ENCODE results near the gene VTN. TPM values are rescaled to one million over a fixed set of nuclear protein-coding genes. Genes with fewer than 3 reads are reported as not detected.

VTN gene
- total RNA-seq, 1 donor from 2014 or later: 0.20 TPM

- no peak for DNase-seq
Observed at GRCh38 chr17:28320215-28321061, 49.7 kb downstream of the VTN start.

- DNase-seq: no peak
Observed at GRCh38 chr17:28319598-28319935, 50.5 kb downstream of the VTN start.

GRCh38 chr17:28318759-28319597, 51.1 kb downstream of the VTN start, which contains the start of gene TMEM97:
TSS of gene TMEM97 (plus strand) at chr17:28319200. CDS start at chr17:28319240, 40 bp downstream.
- DNase-seq: peak; percentile 95

GRCh38 chr17:28317966-28318758, 51.9 kb downstream of the VTN start:
- no peak for DNase-seq

Other genes with a start within 250 kb of the VTN start
- gene TMEM97, start 51.1 kb downstream of the VTN start, total RNA-seq: 24.3 TPM
- 41.8 TPM for gene IFT20, start 34.8 kb downstream of the VTN start, total RNA-seq
- gene TNFAIP1, start 34.5 kb downstream of the VTN start, total RNA-seq: 19.0 TPM
- gene POLDIP2, start 12.8 kb downstream of the VTN start, total RNA-seq: 29.6 TPM
- gene SEBOX, start 5.1 kb downstream of the VTN start, total RNA-seq: not detected
- gene SARM1, start 1.4 kb upstream of the VTN start, total RNA-seq: 3.6 TPM
- 5.5 TPM for gene SLC46A1, start 35.9 kb upstream of the VTN start, total RNA-seq
- 0.20 TPM for gene SLC13A2, start 103.3 kb upstream of the VTN start, total RNA-seq
- gene FOXN1, start 136.0 kb upstream of the VTN start, total RNA-seq: 3.0 TPM
- 18.8 TPM for gene UNC119, start 182.3 kb upstream of the VTN start, total RNA-seq
- gene PIGS, start 201.2 kb upstream of the VTN start, total RNA-seq: 19.3 TPM
- gene ALDOC, start 206.6 kb upstream of the VTN start, total RNA-seq: 15.4 TPM
- 18.2 TPM for gene SPAG5, start 228.7 kb upstream of the VTN start, total RNA-seq
- gene RSKR, start 243.9 kb upstream of the VTN start, total RNA-seq: 13.9 TPM

All from skin of body (tissue), 2 donors.